ENCODE results near the gene CCDC87.
"Not testable (repeated sequence)": the region's sequence is repeated elsewhere in the genome, so short reads cannot be mapped to it uniquely, and the experiment has no call there.

Gene CCDC87

DNA sequence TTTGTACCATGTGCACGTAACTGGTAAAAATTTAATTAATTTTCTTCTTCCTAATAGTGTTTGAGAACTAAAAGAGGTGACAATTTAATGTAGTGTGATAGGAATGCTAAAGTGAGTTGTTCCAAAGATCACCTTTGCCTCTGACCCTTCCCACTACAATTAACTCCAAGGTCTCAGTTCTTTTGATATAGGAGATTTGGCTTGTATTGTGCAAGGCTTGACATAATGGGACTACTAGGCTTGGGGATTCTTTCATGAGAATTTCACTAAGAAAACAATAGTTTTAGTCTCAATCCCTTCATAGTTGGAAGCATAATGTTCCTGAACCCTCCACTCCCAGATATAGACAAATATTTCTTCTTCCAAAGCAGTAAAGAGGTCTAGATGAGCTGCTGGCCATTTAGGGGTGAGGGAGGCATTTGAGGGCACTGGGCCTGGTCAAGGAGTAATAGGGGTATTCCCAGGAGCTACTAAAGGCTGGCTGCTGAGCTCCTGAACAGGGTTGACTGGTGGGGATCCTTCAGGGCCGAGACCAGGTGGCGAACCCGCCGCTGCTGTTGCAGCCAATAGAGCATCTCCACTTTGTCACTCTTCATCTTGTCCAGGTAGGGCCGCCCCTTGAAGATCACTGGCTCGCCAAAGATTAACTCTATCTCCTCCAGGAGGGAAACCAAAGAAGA lies 2.7 kb downstream of the CCDC87 start:
- Histone ChIP-seq H3K79me2 (ENCODE audit: insufficient read depth, low read length) (no peaks in the 10 kb centered on the region), H3K4me2 (ENCODE audit: low read depth, low read length, poor library complexity, severe bottlenecking) (no peak overlapping the region), H3K4me3 (ENCODE audit: insufficient read depth, low read length, poor library complexity, severe bottlenecking) (no peak overlapping the region), H3K9me3 (ENCODE audit: insufficient read depth, low read length) (no peaks in the 10 kb centered on the region), H3K9ac (ENCODE audit: low read length) (no peak overlapping the region), H3K27me3 (ENCODE audit: low read length) (no peaks in the 10 kb centered on the region), H4K20me1 (ENCODE audit: low read depth, low read length) (no peaks in the 10 kb centered on the region), H2AFZ (ENCODE audit: low read depth, low read length, severe bottlenecking) (no peak overlapping the region), H3K27ac (ENCODE audit: low read depth, low read length) (no peak overlapping the region), H3K9me2 (replicated peaks; ENCODE audit: insufficient read depth, low read length) (no peaks in the 10 kb centered on the region), H3F3A (ENCODE audit: insufficient read depth) (no peaks in the 10 kb centered on the region), H3K36me3 (ENCODE audit: low read length) (no peaks in the 10 kb centered on the region)
- TF ChIP-seq, protein P1, sequence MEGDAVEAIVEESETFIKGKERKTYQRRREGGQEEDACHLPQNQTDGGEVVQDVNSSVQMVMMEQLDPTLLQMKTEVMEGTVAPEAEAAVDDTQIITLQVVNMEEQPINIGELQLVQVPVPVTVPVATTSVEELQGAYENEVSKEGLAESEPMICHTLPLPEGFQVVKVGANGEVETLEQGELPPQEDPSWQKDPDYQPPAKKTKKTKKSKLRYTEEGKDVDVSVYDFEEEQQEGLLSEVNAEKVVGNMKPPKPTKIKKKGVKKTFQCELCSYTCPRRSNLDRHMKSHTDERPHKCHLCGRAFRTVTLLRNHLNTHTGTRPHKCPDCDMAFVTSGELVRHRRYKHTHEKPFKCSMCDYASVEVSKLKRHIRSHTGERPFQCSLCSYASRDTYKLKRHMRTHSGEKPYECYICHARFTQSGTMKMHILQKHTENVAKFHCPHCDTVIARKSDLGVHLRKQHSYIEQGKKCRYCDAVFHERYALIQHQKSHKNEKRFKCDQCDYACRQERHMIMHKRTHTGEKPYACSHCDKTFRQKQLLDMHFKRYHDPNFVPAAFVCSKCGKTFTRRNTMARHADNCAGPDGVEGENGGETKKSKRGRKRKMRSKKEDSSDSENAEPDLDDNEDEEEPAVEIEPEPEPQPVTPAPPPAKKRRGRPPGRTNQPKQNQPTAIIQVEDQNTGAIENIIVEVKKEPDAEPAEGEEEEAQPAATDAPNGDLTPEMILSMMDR (IDR thresholded peaks at IDR 0.05; ENCODE audit: insufficient read depth, low read length, poor library complexity, severe bottlenecking) = no peak
- TF ChIP-seq EZH2phosphoT487 (conservative IDR thresholded peaks at IDR 0.05; ENCODE audit: low read length) = no peak

DNA sequence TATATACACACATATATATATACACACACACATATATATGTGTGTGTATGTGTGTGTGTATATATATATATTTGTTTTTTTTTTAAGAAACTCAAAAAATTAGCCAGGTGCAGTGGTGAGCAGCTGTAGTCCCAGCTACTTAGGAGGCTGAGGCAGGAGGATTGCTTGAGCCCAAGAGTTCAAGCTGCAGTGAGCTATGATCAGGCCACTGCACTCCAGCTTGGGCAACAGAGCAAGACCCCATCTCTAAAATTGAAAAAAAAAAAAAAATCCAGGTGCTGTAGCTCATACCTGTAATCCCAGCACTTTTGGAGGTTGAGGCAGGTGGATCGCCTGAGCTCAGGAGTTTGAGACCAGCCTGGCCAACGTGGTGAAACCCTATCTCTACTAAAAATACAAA lies 3.5 kb downstream of the CCDC87 start:
- H3K36me3 ChIP-seq (ENCODE audit: low read length); H2AFZ ChIP-seq (ENCODE audit: low read depth, low read length, severe bottlenecking); H3K4me3 ChIP-seq (ENCODE audit: insufficient read depth, low read length, poor library complexity, severe bottlenecking); H3K27me3 ChIP-seq (ENCODE audit: low read length); H4K20me1 ChIP-seq (ENCODE audit: low read depth, low read length); H3K9ac ChIP-seq (ENCODE audit: low read length); H3K4me2 ChIP-seq (ENCODE audit: low read depth, low read length, poor library complexity, severe bottlenecking); H3F3A ChIP-seq (ENCODE audit: insufficient read depth); H3K9me3 ChIP-seq (ENCODE audit: insufficient read depth, low read length); H3K79me2 ChIP-seq (ENCODE audit: insufficient read depth, low read length); H3K27ac ChIP-seq (ENCODE audit: low read depth, low read length); H3K9me2 ChIP-seq (replicated peaks; ENCODE audit: insufficient read depth, low read length): not testable (repeated sequence)

DNA sequence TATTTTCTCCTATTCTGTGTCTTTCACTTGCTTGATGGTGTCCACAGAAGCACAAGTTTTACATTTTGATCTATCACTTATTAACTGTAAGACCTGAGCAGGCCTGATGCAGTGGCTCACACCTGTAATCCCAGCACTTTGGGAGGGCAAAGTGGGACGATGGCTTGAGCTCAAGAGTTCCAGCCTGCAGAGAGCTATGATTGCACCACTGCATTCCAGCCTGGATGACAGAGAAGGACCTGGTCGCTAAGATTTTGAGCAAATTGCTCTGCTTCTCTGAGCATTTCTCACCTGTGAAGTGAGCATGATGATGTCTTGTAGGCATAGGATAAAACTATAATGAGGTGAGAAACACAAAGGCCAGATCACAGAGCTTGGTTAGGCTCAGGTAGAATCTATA lies 6.7 kb downstream of the CCDC87 start:
- Histone ChIP-seq H3K4me2 (ENCODE audit: low read depth, low read length, poor library complexity, severe bottlenecking) (no peak overlapping the region), H3F3A (ENCODE audit: insufficient read depth) (no peaks in the 10 kb centered on the region)
- TF ChIP-seq EZH2phosphoT487 (conservative IDR thresholded peaks at IDR 0.05; ENCODE audit: low read length) = no peak
- TF ChIP-seq, protein P1 (IDR thresholded peaks at IDR 0.05; ENCODE audit: insufficient read depth, low read length, poor library complexity, severe bottlenecking) = no peak

DNA sequence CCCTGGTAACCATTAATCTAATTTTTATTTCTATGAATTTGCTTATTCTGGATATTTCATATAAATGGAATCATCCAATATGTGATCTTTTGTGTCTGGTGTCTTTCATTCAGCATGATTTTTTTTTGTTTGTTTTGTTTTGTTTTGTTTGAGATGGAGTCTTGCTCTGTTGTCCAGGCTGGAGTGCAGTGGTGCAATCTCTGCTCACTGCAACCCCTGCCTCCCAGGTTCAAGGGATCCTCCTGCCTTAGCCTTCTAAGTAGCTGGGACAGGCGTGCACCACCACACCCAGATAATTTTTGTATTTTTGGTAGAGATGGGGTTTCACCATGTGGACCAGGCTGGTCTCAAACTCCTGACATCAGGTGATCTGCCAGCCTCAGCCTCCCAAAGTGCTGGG lies 7.4 kb downstream of the CCDC87 start:
- H3K36me3 ChIP-seq (ENCODE audit: low read length); H3K9ac ChIP-seq (ENCODE audit: low read length); H3K79me2 ChIP-seq (ENCODE audit: insufficient read depth, low read length); H4K20me1 ChIP-seq (ENCODE audit: low read depth, low read length); H3K4me3 ChIP-seq (ENCODE audit: insufficient read depth, low read length, poor library complexity, severe bottlenecking); H3K9me2 ChIP-seq (replicated peaks; ENCODE audit: insufficient read depth, low read length); H3K4me2 ChIP-seq (ENCODE audit: low read depth, low read length, poor library complexity, severe bottlenecking); H3K27ac ChIP-seq (ENCODE audit: low read depth, low read length); H3K27me3 ChIP-seq (ENCODE audit: low read length); H3K9me3 ChIP-seq (ENCODE audit: insufficient read depth, low read length); H3F3A ChIP-seq (ENCODE audit: insufficient read depth); H2AFZ ChIP-seq (ENCODE audit: low read depth, low read length, severe bottlenecking): not testable (repeated sequence)

More for the DNA sequence above, 6.7 kb downstream of the CCDC87 start:
- Histone ChIP-seq H3K4me3 (ENCODE audit: insufficient read depth, low read length, poor library complexity, severe bottlenecking) (no peak overlapping the region), H3K9me3 (ENCODE audit: insufficient read depth, low read length) (peaks cover 5% of the 10 kb centered on the region; the same call in 1 of the 2 replicates), H3K27me3 (ENCODE audit: low read length) (no peaks in the 10 kb centered on the region), H3K9ac (ENCODE audit: low read length) (no peak overlapping the region), H3K9me2 (replicated peaks; ENCODE audit: insufficient read depth, low read length) (no peaks in the 10 kb centered on the region), H3K79me2 (ENCODE audit: insufficient read depth, low read length) (no peaks in the 10 kb centered on the region), H3K27ac (ENCODE audit: low read depth, low read length) (no peak overlapping the region), H3K36me3 (ENCODE audit: low read length) (no peaks in the 10 kb centered on the region), H4K20me1 (ENCODE audit: low read depth, low read length) (no peaks in the 10 kb centered on the region), H2AFZ (ENCODE audit: low read depth, low read length, severe bottlenecking) (no peak overlapping the region)

DNA sequence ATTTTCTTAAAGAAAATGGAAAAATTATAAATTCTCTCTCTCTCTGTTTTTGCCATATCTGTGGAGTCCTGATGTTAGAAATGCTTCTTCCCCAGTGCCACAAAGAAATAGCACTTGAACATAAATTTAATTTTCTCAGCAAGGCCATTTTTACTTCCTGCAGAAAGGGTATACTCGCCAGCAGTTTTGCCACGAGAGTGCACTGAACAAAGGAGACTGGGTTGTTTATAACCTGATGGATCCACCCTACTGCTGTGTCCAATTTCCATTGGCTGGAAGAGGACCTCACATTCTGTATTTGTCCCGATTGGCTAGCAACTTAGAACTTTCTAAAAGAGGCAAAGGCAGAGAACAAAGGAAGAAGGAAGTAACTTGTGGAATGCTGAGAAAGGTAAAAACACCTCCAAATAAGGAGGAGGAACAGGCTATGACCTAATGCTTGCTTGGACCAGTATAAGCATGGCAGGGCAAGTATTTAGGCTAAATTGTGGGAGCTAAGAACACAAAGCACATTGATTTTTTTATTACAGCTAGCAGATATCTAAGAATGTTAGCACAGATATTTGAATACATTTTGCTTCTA lies 10.2 kb downstream of the CCDC87 start:
- not testable (repeated sequence) for H3K9me3 ChIP-seq (ENCODE audit: insufficient read depth, low read length); H3F3A ChIP-seq (ENCODE audit: insufficient read depth); H3K27ac ChIP-seq (ENCODE audit: low read depth, low read length); H2AFZ ChIP-seq (ENCODE audit: low read depth, low read length, severe bottlenecking); H3K4me2 ChIP-seq (ENCODE audit: low read depth, low read length, poor library complexity, severe bottlenecking); H3K79me2 ChIP-seq (ENCODE audit: insufficient read depth, low read length); H3K9ac ChIP-seq (ENCODE audit: low read length); H3K4me3 ChIP-seq (ENCODE audit: insufficient read depth, low read length, poor library complexity, severe bottlenecking); H3K27me3 ChIP-seq (ENCODE audit: low read length); H4K20me1 ChIP-seq (ENCODE audit: low read depth, low read length); H3K36me3 ChIP-seq (ENCODE audit: low read length); H3K9me2 ChIP-seq (replicated peaks; ENCODE audit: insufficient read depth, low read length)
